GM12875 (cell line): ENCODE results near the gene SLC49A4.

Experiments
- H3K4me3 ChIP-seq: one replicate; pipeline ENCODE4 v1.5.1; 2011; ENCODE audit warnings: low read depth, low read length, control low read depth
- CTCF ChIP-seq: IDR thresholded peaks from 2 replicates; pipeline ENCODE4 v1.5.1; 2011; ENCODE audit warnings: low read depth, mild to moderate bottlenecking, control low read depth, inconsistent platforms, low read length, moderate library complexity, borderline replicate concordance; ENCODE audit not compliant: insufficient read depth

SLC49A4 gene

GRCh38 chr3:122915300-122916055 is 120.6 kb downstream of the SLC49A4 start:
- no peak overlapping the region for H3K4me3 ChIP-seq
- no peak for TF ChIP-seq CTCF

GRCh38 chr3:122916084-122916483 is 121.2 kb downstream of the SLC49A4 start:
- H3K4me3 ChIP-seq: no peak overlapping the region
- TF ChIP-seq CTCF: no peak

GRCh38 chr3:122916580-122916979 is 121.7 kb downstream of the SLC49A4 start:
- no peak overlapping the region for H3K4me3 ChIP-seq

GRCh38 chr3:122917412-122917811 is 122.5 kb downstream of the SLC49A4 start:
- TF ChIP-seq CTCF: no peak
- H3K4me3 ChIP-seq: no peak overlapping the region

More at GRCh38 chr3:122916580-122916979, 121.7 kb downstream of the SLC49A4 start:
- no peak for TF ChIP-seq CTCF

GRCh38 chr3:122918576-122919290 is 123.9 kb downstream of the SLC49A4 start:
- H3K4me3 ChIP-seq: no peak overlapping the region
- no peak for TF ChIP-seq CTCF

- TF ChIP-seq CTCF: no peak
- no peak overlapping the region for H3K4me3 ChIP-seq
Observed at GRCh38 chr3:122919291-122919610, 124.4 kb downstream of the SLC49A4 start.

GRCh38 chr3:122920986-122921385 is 126.1 kb downstream of the SLC49A4 start:
- no peak for TF ChIP-seq CTCF
- no peak overlapping the region for H3K4me3 ChIP-seq
